ENCODE data around the gene SIGLEC11.

GRCh38 chr19:49950956-49951526, 9.9 kb downstream of the SIGLEC11 start:
- no peak for TF ChIP-seq CTCF (IDR thresholded peaks at IDR 0.05; ENCODE audit: poor library complexity, severe bottlenecking)
- TF ChIP-seq POLR2AphosphoS5 (IDR thresholded peaks at IDR 0.05): no peak
- no peak for TF ChIP-seq EP300 (conservative IDR thresholded peaks at IDR 0.05; ENCODE audit: poor library complexity, severe bottlenecking)
- no peak for TF ChIP-seq EZH2 (IDR thresholded peaks at IDR 0.05; ENCODE audit: borderline replicate concordance, insufficient read depth, low read length, poor library complexity, severe bottlenecking)

Measured in neural cell (in vitro differentiated cells).